LNCAP (cell line): ENCODE measurements around the gene FOXP1.

Experiments used
- TF ChIP-seq, protein P1 (sequence below): fragments of 450-650 bp; IDR thresholded peaks from 2 replicates; pipeline ENCODE4 v1.5.1; 2017; ENCODE audit warnings: mild to moderate bottlenecking

The FOXP1 gene

DNA sequence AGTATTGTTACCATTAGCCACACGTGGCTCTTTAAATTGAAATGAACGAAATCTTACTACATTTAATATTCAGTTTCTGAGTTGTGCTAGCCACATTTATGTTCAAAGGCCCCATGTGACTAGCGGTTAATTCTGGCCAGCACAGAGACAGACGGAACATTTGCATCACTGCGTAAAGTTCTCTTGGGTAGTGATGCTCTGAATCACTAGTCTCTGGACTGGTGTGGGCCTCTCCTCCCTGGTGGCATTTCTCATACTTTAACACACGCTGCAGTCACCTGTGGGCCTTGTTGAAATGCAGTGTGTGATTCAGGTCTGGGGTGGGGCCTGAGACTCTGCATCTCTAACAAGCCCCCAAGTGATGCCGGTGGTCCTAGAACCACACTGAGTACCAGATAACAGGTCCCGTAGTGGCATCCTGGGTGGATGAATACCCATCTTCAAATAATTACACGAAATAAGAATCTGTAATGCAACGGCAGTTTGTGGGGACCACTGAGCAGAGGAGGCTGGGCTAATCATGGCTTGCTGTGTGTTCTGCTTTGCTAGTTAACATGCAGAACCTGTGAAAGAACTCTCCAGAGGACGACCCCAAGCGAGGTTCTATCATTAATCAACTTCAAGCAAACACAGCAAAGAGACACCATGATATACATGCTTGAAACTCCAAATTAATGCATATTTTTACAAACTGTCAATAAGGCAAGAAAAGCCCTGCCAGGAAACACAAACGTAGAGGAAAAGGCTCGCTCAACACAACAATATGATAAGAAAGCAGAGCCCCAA lies 623.8 kb downstream of the FOXP1 start:
- TF ChIP-seq, protein P1, sequence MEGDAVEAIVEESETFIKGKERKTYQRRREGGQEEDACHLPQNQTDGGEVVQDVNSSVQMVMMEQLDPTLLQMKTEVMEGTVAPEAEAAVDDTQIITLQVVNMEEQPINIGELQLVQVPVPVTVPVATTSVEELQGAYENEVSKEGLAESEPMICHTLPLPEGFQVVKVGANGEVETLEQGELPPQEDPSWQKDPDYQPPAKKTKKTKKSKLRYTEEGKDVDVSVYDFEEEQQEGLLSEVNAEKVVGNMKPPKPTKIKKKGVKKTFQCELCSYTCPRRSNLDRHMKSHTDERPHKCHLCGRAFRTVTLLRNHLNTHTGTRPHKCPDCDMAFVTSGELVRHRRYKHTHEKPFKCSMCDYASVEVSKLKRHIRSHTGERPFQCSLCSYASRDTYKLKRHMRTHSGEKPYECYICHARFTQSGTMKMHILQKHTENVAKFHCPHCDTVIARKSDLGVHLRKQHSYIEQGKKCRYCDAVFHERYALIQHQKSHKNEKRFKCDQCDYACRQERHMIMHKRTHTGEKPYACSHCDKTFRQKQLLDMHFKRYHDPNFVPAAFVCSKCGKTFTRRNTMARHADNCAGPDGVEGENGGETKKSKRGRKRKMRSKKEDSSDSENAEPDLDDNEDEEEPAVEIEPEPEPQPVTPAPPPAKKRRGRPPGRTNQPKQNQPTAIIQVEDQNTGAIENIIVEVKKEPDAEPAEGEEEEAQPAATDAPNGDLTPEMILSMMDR: no peak

DNA sequence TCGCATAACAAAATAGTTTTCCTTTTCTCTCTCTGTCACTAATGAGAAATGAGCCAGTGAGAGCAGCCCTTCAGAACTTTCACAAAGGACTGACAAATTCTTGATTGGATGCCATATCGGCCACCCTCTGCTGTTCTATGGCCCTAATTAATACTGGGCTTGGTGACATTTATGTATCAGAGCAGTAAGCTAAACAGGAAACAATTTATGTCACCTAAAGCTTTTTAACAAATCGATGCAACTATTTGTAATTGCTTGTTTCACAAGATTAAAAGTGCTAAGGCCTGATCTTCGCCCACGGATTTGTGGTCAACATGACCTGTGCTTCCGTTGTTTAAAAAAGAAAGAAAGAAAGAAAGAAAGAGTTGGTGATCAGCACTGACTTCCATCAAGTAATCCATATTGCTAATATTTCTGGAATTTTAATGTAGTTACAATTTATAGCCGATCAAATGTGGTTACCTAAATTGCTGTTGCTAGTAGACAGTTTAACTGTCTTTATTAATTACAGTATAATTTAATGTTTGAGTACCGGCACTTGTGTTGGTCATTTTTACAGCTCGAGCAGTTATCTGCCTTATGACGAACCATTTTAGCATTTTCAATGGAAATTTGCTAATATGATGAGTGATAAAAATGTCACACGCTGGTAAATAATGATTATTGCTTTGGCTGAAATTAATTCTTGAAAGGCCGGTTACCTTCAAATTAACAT lies 631.3 kb downstream of the FOXP1 start:
- TF ChIP-seq, protein P1: no peak

DNA sequence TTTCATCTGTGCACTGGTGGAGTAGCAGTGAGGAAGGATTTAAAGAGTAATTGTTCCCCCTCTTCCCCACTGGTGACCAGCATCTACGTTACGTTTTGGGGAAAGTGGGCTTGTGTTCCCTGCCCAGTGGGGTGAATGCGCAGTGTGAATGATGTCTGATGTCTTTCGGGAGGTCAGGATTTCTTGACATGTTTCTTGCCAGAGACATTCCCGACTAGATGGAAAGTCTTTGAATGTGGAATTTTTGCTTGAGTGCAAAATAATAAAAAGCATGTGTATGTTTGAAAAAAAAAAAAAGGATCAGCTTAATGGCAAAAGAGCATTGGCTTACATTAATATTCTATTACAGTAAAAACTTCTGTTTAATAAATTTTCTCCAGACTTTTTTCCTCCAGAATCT lies 632.2 kb downstream of the FOXP1 start:
- TF ChIP-seq, protein P1: no peak

DNA sequence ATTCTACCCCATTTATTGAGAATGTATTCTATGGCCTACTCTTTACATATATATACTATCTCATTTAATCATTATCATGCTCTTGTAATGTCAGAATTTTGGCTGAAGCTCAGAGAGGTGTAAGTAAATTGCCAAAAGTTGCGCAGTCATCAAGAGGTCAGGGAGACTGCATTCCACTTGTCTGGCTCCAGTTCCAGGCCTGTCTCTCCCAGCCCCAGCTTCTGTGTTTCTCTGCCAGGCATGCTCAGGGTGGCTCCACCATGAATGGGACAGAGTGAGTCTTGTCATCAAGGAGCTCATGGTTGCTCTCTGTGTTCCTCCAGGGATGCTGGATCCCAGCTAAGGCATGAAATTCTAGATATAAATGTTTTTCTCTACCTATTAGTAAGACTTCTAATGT lies 635.9 kb downstream of the FOXP1 start:
- TF ChIP-seq, protein P1: no peak

DNA sequence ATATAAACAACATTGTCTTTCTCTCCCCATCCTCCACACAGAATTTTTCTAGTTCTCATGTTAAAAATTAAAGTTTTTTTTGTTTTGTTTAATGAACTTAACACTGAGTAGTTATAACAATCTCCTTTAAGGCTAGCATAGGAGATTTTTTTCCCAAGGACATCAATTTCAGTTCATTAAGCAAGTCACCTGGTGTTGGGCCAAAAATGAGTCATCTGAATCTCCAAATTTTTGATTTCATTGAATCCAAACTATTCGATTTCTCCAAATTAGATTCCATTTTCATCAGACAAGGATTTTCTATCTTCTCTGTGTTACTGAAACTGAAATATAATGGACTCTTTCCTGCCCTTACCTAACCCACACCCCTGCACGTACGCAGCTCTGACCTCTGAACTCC lies 639.6 kb downstream of the FOXP1 start:
- TF ChIP-seq, protein P1: no peak

DNA sequence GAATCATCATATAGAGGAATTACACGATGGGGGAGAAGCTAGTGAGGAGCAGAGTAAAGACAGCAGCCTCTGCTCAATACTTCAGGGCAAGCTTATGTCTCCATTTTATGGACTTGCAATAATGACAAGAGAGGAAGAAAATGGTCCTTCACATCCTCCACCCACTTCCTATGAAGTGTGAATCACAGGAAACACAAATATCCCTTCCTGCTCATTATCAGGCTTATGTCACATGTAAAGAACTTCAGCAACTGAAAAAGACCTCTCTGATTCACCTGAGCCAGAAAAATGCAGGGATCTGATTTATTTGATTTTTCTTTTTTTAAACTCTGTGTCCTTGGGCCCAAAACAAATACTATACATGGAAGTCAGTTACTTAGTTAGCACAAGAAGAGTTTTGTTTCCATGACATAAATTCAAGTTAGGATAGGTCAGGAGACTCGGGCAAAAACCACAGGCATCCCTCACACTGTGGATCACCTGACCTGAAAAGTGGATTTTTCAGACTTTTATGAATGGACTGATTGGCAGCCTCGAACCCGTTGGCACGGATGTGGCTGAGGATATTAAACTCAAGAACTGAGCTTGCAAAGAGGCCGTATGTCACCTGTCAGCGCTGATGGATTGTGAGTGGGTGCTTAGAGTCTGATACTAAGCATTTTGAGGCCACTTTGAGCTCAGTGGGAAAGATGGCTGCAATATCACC lies 650.3 kb downstream of the FOXP1 start:
- TF ChIP-seq, protein P1: no peak

DNA sequence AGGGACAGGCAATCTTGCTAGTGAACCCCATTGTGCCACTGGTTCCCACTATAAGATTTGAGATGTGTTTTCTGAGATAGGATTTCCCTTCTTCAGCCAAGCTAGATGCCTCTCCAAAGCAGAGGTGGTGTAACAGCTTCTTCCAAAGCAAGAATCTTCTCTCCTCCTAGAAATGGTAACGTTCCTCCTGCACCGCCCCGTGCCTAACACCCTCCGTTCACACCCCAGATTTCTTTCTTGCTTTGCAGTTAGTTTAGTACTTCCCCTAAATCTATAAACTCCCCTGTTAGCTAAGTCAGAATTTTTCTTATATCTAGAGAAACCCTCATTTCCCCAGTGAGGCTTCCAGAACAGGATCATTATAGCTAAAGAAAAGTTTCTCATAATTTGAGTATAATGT lies 653.5 kb downstream of the FOXP1 start:
- TF ChIP-seq, protein P1: no peak
